Prostate gland (tissue), 2 donors: ENCODE measurements around the gene ST7. TPM values are rescaled to one million over a fixed set of nuclear protein-coding genes. Genes with fewer than 3 reads are reported as not detected.

Experiments
- DNase-seq: peaks from one replicate; pipeline ENCODE4 v3.0.0-alpha.2; 2019; ENCODE audit warnings: low spot score
- H3K27ac ChIP-seq, 2 donors: fragments of 200-600 bp; sonication (generic); 2 replicates each; pipeline ENCODE4 v1.5.1; 2017 to 2019
- H3K27me3 ChIP-seq: fragments of 200-600 bp; sonication (generic); replicated peaks from 2 replicates; pipeline ENCODE4 v1.5.1; 2019; ENCODE audit not compliant: insufficient read depth
- H3K36me3 ChIP-seq, 2 donors: fragments of 200-600 bp; sonication (generic); 1 replicate in 1 of 2; 2 replicates in 1 of 2; pipeline versions ENCODE4 v1.5.1 to v1.8.1; 2017 to 2019
- H3K4me1 ChIP-seq: fragments of 200-600 bp; sonication (generic); replicated peaks from 2 replicates; pipeline ENCODE4 v1.5.1; 2019
- H3K4me3 ChIP-seq, 2 donors: fragments of 200-600 bp; sonication (generic); 2 replicates each; pipeline ENCODE4 v1.5.1; 2017 to 2019
- H3K9me3 ChIP-seq: fragments of 200-600 bp; sonication (generic); 2 replicates; pipeline ENCODE4 v1.5.1; 2017
- POLR2A ChIP-seq: fragments of 450-650 bp; IDR thresholded peaks from one replicate; pipeline ENCODE4 v1.6.1; 2016; ENCODE audit warnings: antibody characterized with exemption, mild to moderate bottlenecking
- POLR2AphosphoS5 ChIP-seq: sonication (generic); formaldehyde crosslinking; IDR thresholded peaks from one replicate; pipeline ENCODE4 v1.6.1; 2017; ENCODE audit warnings: antibody characterized with exemption
- WGBS: methylation state at CpG from one replicate; pipeline ENCODE4 v1.1.5; 2018; 5-methylcytosine and 5-hydroxymethylcytosine counted together
- intact Hi-C: fragments of 100-400 bp; cut with DNase I; formaldehyde crosslinking; loops from one replicate; pipeline ENCODE4 v1.14.2; 2022
- total RNA-seq, 2 donors: library from RNA; depleted of rRNA; stranded (reverse); fragments of >200 nt; gene quantifications; one replicate each; pipeline ENCODE4 v1.1.0, GENCODE V29; 2016
- TF ChIP-seq, protein P1 (sequence below), 4 experiments: fragments of 200-600 bp in 2 of 4; fragments of 450-650 bp in 2 of 4; sonication (generic) in 2 of 4; IDR thresholded peaks; 1 replicate in 3 of 4; 2 replicates in 1 of 4; pipeline ENCODE4 v1.5.1; 2016 to 2019; ENCODE audit warnings: antibody characterized with exemption in 4 of 4, mild to moderate bottlenecking in 2 of 4, moderate library complexity in 2 of 4

ST7 gene
- total RNA-seq, 2 donors from 2014 or later, result 18.7 to 27.5 TPM

DNA sequence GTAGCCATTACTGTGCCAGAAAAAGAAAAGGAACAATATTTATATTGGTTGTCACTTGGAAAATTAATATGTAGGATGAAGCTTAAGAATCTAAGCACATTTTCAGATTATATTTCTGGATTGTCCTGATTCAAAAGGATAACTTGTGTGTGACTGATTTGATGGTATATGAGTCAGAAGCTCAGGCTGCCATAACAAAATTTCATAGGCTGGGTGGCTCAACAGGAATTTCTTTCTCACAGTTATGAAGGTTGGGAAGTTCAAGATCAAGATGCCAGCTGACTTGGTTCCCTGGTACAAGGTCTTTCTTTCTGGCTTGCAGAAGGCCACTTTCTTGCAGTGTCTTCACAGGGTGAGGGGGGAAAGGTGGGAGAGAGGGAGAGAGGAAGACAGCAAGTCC is 108.5 kb downstream of the ST7 start:
- intact Hi-C loops, result no loop called here

GRCh38 chr7:117062300-117062699 is 109.0 kb downstream of the ST7 start:
- no peaks in the 10 kb centered on the region for H3K9me3 ChIP-seq
- H3K27ac ChIP-seq, result no peak overlapping the region
- no peak for DNase-seq
- intact Hi-C loops, result no loop called here
- WGBS, result 97% methylated on average over 1 of the region's 1 CpG
- H3K36me3 ChIP-seq, result no peaks in the 10 kb centered on the region
- TF ChIP-seq, protein P1, sequence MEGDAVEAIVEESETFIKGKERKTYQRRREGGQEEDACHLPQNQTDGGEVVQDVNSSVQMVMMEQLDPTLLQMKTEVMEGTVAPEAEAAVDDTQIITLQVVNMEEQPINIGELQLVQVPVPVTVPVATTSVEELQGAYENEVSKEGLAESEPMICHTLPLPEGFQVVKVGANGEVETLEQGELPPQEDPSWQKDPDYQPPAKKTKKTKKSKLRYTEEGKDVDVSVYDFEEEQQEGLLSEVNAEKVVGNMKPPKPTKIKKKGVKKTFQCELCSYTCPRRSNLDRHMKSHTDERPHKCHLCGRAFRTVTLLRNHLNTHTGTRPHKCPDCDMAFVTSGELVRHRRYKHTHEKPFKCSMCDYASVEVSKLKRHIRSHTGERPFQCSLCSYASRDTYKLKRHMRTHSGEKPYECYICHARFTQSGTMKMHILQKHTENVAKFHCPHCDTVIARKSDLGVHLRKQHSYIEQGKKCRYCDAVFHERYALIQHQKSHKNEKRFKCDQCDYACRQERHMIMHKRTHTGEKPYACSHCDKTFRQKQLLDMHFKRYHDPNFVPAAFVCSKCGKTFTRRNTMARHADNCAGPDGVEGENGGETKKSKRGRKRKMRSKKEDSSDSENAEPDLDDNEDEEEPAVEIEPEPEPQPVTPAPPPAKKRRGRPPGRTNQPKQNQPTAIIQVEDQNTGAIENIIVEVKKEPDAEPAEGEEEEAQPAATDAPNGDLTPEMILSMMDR (IDR thresholded peaks at IDR 0.05), result no peak
- TF ChIP-seq POLR2AphosphoS5 (no peak), POLR2A (no peak)
- no peaks in the 10 kb centered on the region for H3K27me3 ChIP-seq
- no peak overlapping the region for H3K4me3 ChIP-seq
- H3K4me1 ChIP-seq, result no peaks in the 10 kb centered on the region

More for the DNA sequence above, 108.5 kb downstream of the ST7 start:
- no peak overlapping the region for H3K4me3 ChIP-seq
- H3K27ac ChIP-seq, result no peak overlapping the region
- H3K27me3 ChIP-seq, result no peaks in the 10 kb centered on the region
- TF ChIP-seq, protein P1 (IDR thresholded peaks at IDR 0.05), result no peak
- TF ChIP-seq POLR2A (no peak), POLR2AphosphoS5 (no peak)
- H3K4me1 ChIP-seq, result no peaks in the 10 kb centered on the region
- no peaks in the 10 kb centered on the region for H3K9me3 ChIP-seq
- no peaks in the 10 kb centered on the region for H3K36me3 ChIP-seq
- no peak for DNase-seq

- H3K4me1 ChIP-seq, result no peaks in the 10 kb centered on the region
- DNase-seq, result no peak
- intact Hi-C loops, result no loop called here
- no peak overlapping the region for H3K27ac ChIP-seq
- TF ChIP-seq POLR2A (no peak), POLR2AphosphoS5 (no peak)
- TF ChIP-seq, protein P1 (IDR thresholded peaks at IDR 0.05), result no peak
- 99% methylated on average over 3 of the region's 3 CpGs for WGBS
- H3K27me3 ChIP-seq, result no peaks in the 10 kb centered on the region
- no peaks in the 10 kb centered on the region for H3K9me3 ChIP-seq
- no peak overlapping the region for H3K4me3 ChIP-seq
- no peaks in the 10 kb centered on the region for H3K36me3 ChIP-seq
These were observed 111.4 kb downstream of the ST7 start for GRCh38 chr7:117064688-117065087.

DNA sequence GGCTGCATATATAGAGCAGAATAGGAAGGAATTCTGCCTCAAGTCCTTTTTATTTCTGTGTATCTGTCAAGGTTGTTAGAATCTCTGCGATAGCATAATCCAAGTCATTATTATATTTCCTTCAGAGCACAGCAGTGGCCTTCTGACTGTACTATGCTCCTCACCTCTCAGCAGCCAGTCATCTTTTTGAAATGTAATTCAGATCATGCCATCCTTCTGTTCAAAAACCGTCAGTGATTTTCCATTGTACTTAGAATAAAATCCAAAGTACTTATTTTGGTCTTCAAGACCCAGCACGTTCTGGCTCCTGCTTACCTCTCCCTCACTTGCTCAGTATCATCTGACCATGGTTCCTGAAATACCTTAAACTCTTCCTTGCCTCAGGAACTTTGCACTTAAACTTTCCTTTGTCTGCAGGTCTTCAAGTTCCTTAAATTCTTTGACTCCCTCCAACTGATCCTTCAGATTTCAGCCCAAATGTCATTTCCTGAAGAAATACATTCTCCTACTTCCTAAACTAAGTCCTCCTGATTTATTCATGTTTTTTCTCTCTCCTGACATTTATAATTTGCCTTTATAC is 112.4 kb downstream of the ST7 start:
- Histone ChIP-seq H3K4me3 (no peak overlapping the region), H3K27me3 (no peaks in the 10 kb centered on the region), H3K4me1 (no peaks in the 10 kb centered on the region), H3K36me3 (no peaks in the 10 kb centered on the region), H3K27ac (no peak overlapping the region), H3K9me3 (no peaks in the 10 kb centered on the region)
- no peak for TF ChIP-seq POLR2A
- no peak for TF ChIP-seq POLR2AphosphoS5
- TF ChIP-seq, protein P1 (IDR thresholded peaks at IDR 0.05), result no peak
- intact Hi-C loops, result no loop called here
- WGBS, result 73% methylated on average over 3 of the region's 3 CpGs
- DNase-seq, result no peak

DNA sequence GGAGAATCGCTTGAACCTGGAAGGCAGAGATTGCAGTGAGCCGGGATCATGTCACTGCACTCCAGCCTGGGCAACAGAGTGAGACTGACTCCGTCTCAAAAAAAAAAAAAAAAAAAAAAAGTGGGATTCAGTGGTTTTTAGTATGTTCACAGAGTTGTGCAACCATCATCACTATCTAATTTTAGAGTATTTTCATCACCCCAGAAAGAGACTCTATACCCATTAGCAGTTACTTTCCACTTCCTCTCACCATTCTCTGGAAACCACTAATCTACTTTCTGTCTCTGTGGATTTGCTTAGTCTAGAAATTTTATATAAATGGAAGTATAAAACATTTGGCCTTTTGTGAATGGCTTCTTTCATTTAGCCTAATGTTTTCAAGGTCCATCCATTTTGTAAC is 113.4 kb downstream of the ST7 start:
- Histone ChIP-seq H3K4me1 (no peaks in the 10 kb centered on the region), H3K4me3 (no peak overlapping the region), H3K36me3 (no peaks in the 10 kb centered on the region), H3K9me3 (no peaks in the 10 kb centered on the region), H3K27ac (no peak overlapping the region), H3K27me3 (no peaks in the 10 kb centered on the region)
- TF ChIP-seq, protein P1 (IDR thresholded peaks at IDR 0.05), result no peak
- TF ChIP-seq POLR2AphosphoS5, result no peak
- TF ChIP-seq POLR2A, result no peak
- no peak for DNase-seq
- intact Hi-C loops, result no loop called here
- WGBS, result 95% methylated on average over 3 of the region's 3 CpGs
